ENCODE measurements around the gene H1-8.

The H1-8 gene

GRCh38 chr3:129554356-129555152 is 11.6 kb downstream of the H1-8 start:
- H3K27me3 ChIP-seq (ENCODE audit: control insufficient read depth in 2 of 2, insufficient read depth in 2 of 2, low read length in 2 of 2) = no peaks in the 10 kb centered on the region
- no peak overlapping the region for H3K27ac ChIP-seq (ENCODE audit: low read depth in 2 of 2, low read length in 2 of 2)
- H3K9ac ChIP-seq (ENCODE audit: low read depth in 1 of 2, low read length in 2 of 2) = no peak overlapping the region

GRCh38 chr3:129555153-129555550 is 12.2 kb downstream of the H1-8 start:
- H3K27ac ChIP-seq (ENCODE audit: low read depth in 2 of 2, low read length in 2 of 2) = no peak overlapping the region
- peaks cover 3 to 12% of the 10 kb centered on the region in 2 donors for H3K36me3 ChIP-seq (ENCODE audit: control insufficient read depth in 2 of 2, insufficient read depth in 2 of 2, low read length in 2 of 2)
- H3K27me3 ChIP-seq (ENCODE audit: control insufficient read depth in 2 of 2, insufficient read depth in 2 of 2, low read length in 2 of 2) = no peaks in the 10 kb centered on the region
- peaks cover 6 to 12% of the 10 kb centered on the region in 2 donors for H3K4me1 ChIP-seq (ENCODE audit: control insufficient read depth in 2 of 2, insufficient read depth in 2 of 2, low read length in 2 of 2)
- no peaks in the 10 kb centered on the region for H3K9me3 ChIP-seq (ENCODE audit: control insufficient read depth in 2 of 2, low read length in 2 of 2)
- H3K4me3 ChIP-seq (ENCODE audit: low read length in 2 of 2) = no peak overlapping the region
- H3K9ac ChIP-seq (ENCODE audit: low read depth in 1 of 2, low read length in 2 of 2) = no peak overlapping the region

More at GRCh38 chr3:129554356-129555152, 11.6 kb downstream of the H1-8 start:
- no peak overlapping the region for H3K4me3 ChIP-seq (ENCODE audit: low read length in 2 of 2)
- peaks cover 2 to 12% of the 10 kb centered on the region in 2 donors for H3K4me1 ChIP-seq (ENCODE audit: control insufficient read depth in 2 of 2, insufficient read depth in 2 of 2, low read length in 2 of 2)
- H3K36me3 ChIP-seq (ENCODE audit: control insufficient read depth in 2 of 2, insufficient read depth in 2 of 2, low read length in 2 of 2) = peaks cover 3 to 12% of the 10 kb centered on the region in 2 donors
- H3K9me3 ChIP-seq (ENCODE audit: control insufficient read depth in 2 of 2, low read length in 2 of 2) = no peaks in the 10 kb centered on the region

GRCh38 chr3:129555616-129556357 is 12.8 kb downstream of the H1-8 start:
- Histone ChIP-seq H3K4me1 (ENCODE audit: control insufficient read depth in 2 of 2, insufficient read depth in 2 of 2, low read length in 2 of 2) (peaks cover 6 to 12% of the 10 kb centered on the region in 2 donors), H3K27me3 (ENCODE audit: control insufficient read depth in 2 of 2, insufficient read depth in 2 of 2, low read length in 2 of 2) (no peaks in the 10 kb centered on the region), H3K9ac (ENCODE audit: low read depth in 1 of 2, low read length in 2 of 2) (no peak overlapping the region), H3K9me3 (ENCODE audit: control insufficient read depth in 2 of 2, low read length in 2 of 2) (no peaks in the 10 kb centered on the region), H3K36me3 (ENCODE audit: control insufficient read depth in 2 of 2, insufficient read depth in 2 of 2, low read length in 2 of 2) (peaks cover 3 to 12% of the 10 kb centered on the region in 2 donors), H3K27ac (ENCODE audit: low read depth in 2 of 2, low read length in 2 of 2) (no peak overlapping the region), H3K4me3 (ENCODE audit: low read length in 2 of 2) (no peak overlapping the region)

- no peaks in the 10 kb centered on the region for H3K27me3 ChIP-seq (ENCODE audit: control insufficient read depth in 2 of 2, insufficient read depth in 2 of 2, low read length in 2 of 2)
- H3K4me1 ChIP-seq (ENCODE audit: control insufficient read depth in 2 of 2, insufficient read depth in 2 of 2, low read length in 2 of 2) = peaks cover 6 to 12% of the 10 kb centered on the region in 2 donors
- H3K9ac ChIP-seq (ENCODE audit: low read depth in 1 of 2, low read length in 2 of 2) = no peak overlapping the region
- no peaks in the 10 kb centered on the region for H3K9me3 ChIP-seq (ENCODE audit: control insufficient read depth in 2 of 2, low read length in 2 of 2)
- no peak overlapping the region for H3K4me3 ChIP-seq (ENCODE audit: low read length in 2 of 2)
- H3K36me3 ChIP-seq (ENCODE audit: control insufficient read depth in 2 of 2, insufficient read depth in 2 of 2, low read length in 2 of 2) = peaks cover 3 to 12% of the 10 kb centered on the region in 2 donors
- H3K27ac ChIP-seq (ENCODE audit: low read depth in 2 of 2, low read length in 2 of 2) = no peak overlapping the region
Observed at GRCh38 chr3:129556358-129556695, 13.4 kb downstream of the H1-8 start.

- Histone ChIP-seq H3K27me3 (ENCODE audit: control insufficient read depth in 2 of 2, insufficient read depth in 2 of 2, low read length in 2 of 2) (no peaks in the 10 kb centered on the region), H3K4me1 (ENCODE audit: control insufficient read depth in 2 of 2, insufficient read depth in 2 of 2, low read length in 2 of 2) (peaks cover 6 to 12% of the 10 kb centered on the region in 2 donors), H3K9me3 (ENCODE audit: control insufficient read depth in 2 of 2, low read length in 2 of 2) (no peaks in the 10 kb centered on the region), H3K9ac (ENCODE audit: low read depth in 1 of 2, low read length in 2 of 2) (no peak overlapping the region), H3K36me3 (ENCODE audit: control insufficient read depth in 2 of 2, insufficient read depth in 2 of 2, low read length in 2 of 2) (peaks cover 3 to 12% of the 10 kb centered on the region in 2 donors), H3K4me3 (ENCODE audit: low read length in 2 of 2) (no peak overlapping the region), H3K27ac (ENCODE audit: low read depth in 2 of 2, low read length in 2 of 2) (no peak overlapping the region)
Observed at GRCh38 chr3:129556890-129557547, 14.0 kb downstream of the H1-8 start.

GRCh38 chr3:129557548-129557894 is 14.5 kb downstream of the H1-8 start:
- Histone ChIP-seq H3K36me3 (ENCODE audit: control insufficient read depth in 2 of 2, insufficient read depth in 2 of 2, low read length in 2 of 2) (peaks cover 3 to 12% of the 10 kb centered on the region in 2 donors), H3K27ac (ENCODE audit: low read depth in 2 of 2, low read length in 2 of 2) (peak overlapping the region in 1 of 2 donors; percentile 1), H3K4me1 (ENCODE audit: control insufficient read depth in 2 of 2, insufficient read depth in 2 of 2, low read length in 2 of 2) (peaks cover 6 to 12% of the 10 kb centered on the region in 2 donors)

GRCh38 chr3:129558081-129558771 is 15.3 kb downstream of the H1-8 start:
- H3K4me3 ChIP-seq (ENCODE audit: low read length in 2 of 2) = no peak overlapping the region
- no peaks in the 10 kb centered on the region for H3K9me3 ChIP-seq (ENCODE audit: control insufficient read depth in 2 of 2, low read length in 2 of 2)
- H3K27me3 ChIP-seq (ENCODE audit: control insufficient read depth in 2 of 2, insufficient read depth in 2 of 2, low read length in 2 of 2) = no peaks in the 10 kb centered on the region
- peaks cover 3 to 12% of the 10 kb centered on the region in 2 donors for H3K36me3 ChIP-seq (ENCODE audit: control insufficient read depth in 2 of 2, insufficient read depth in 2 of 2, low read length in 2 of 2)
- H3K27ac ChIP-seq (ENCODE audit: low read depth in 2 of 2, low read length in 2 of 2) = peak overlapping the region in 1 of 2 donors; percentile 1
- peaks cover 6 to 12% of the 10 kb centered on the region in 2 donors for H3K4me1 ChIP-seq (ENCODE audit: control insufficient read depth in 2 of 2, insufficient read depth in 2 of 2, low read length in 2 of 2)
- H3K9ac ChIP-seq (ENCODE audit: low read depth in 1 of 2, low read length in 2 of 2) = no peak overlapping the region

More at GRCh38 chr3:129557548-129557894, 14.5 kb downstream of the H1-8 start:
- H3K9ac ChIP-seq (ENCODE audit: low read depth in 1 of 2, low read length in 2 of 2) = no peak overlapping the region
- H3K4me3 ChIP-seq (ENCODE audit: low read length in 2 of 2) = no peak overlapping the region
- no peaks in the 10 kb centered on the region for H3K9me3 ChIP-seq (ENCODE audit: control insufficient read depth in 2 of 2, low read length in 2 of 2)
- no peaks in the 10 kb centered on the region for H3K27me3 ChIP-seq (ENCODE audit: control insufficient read depth in 2 of 2, insufficient read depth in 2 of 2, low read length in 2 of 2)

- no peak overlapping the region for H3K9ac ChIP-seq (ENCODE audit: low read depth in 1 of 2, low read length in 2 of 2)
Observed at GRCh38 chr3:129558772-129559564, 16.0 kb downstream of the H1-8 start.

GRCh38 chr3:129559565-129560079 is 16.6 kb downstream of the H1-8 start:
- Histone ChIP-seq H3K27ac (ENCODE audit: low read depth in 2 of 2, low read length in 2 of 2) (peak overlapping the region; percentile 63 to 70), H3K36me3 (ENCODE audit: control insufficient read depth in 2 of 2, insufficient read depth in 2 of 2, low read length in 2 of 2) (peaks cover 3 to 12% of the 10 kb centered on the region in 2 donors), H3K4me1 (ENCODE audit: control insufficient read depth in 2 of 2, insufficient read depth in 2 of 2, low read length in 2 of 2) (peaks cover 6 to 7% of the 10 kb centered on the region in 2 donors)

More at GRCh38 chr3:129558772-129559564, 16.0 kb downstream of the H1-8 start:
- Histone ChIP-seq H3K4me3 (ENCODE audit: low read length in 2 of 2) (no peak overlapping the region), H3K27ac (ENCODE audit: low read depth in 2 of 2, low read length in 2 of 2) (no peak overlapping the region), H3K36me3 (ENCODE audit: control insufficient read depth in 2 of 2, insufficient read depth in 2 of 2, low read length in 2 of 2) (peaks cover 3 to 12% of the 10 kb centered on the region in 2 donors), H3K4me1 (ENCODE audit: control insufficient read depth in 2 of 2, insufficient read depth in 2 of 2, low read length in 2 of 2) (peaks cover 6 to 7% of the 10 kb centered on the region in 2 donors), H3K27me3 (ENCODE audit: control insufficient read depth in 2 of 2, insufficient read depth in 2 of 2, low read length in 2 of 2) (no peaks in the 10 kb centered on the region), H3K9me3 (ENCODE audit: control insufficient read depth in 2 of 2, low read length in 2 of 2) (no peaks in the 10 kb centered on the region)

More at GRCh38 chr3:129559565-129560079, 16.6 kb downstream of the H1-8 start:
- Histone ChIP-seq H3K9ac (ENCODE audit: low read depth in 1 of 2, low read length in 2 of 2) (no peak overlapping the region), H3K27me3 (ENCODE audit: control insufficient read depth in 2 of 2, insufficient read depth in 2 of 2, low read length in 2 of 2) (no peaks in the 10 kb centered on the region), H3K9me3 (ENCODE audit: control insufficient read depth in 2 of 2, low read length in 2 of 2) (no peaks in the 10 kb centered on the region), H3K4me3 (ENCODE audit: low read length in 2 of 2) (no peak overlapping the region)
